GM12891 (cell line): ENCODE data around the gene NVL.
"Not testable (repeated sequence)": the region's sequence is repeated elsewhere in the genome, so short reads cannot be mapped to it uniquely, and the experiment has no call there.

Source experiments
- DNase-seq: peaks from one replicate; pipeline ENCODE4 v3.0.0; 2011; ENCODE audit warnings: low spot score; ENCODE audit not compliant: insufficient read length
- FAIRE-seq: peaks from 2 replicates; lab custom pipeline; 2011; peaks lifted over from hg19 to GRCh38; lab: Jason Lieb, UNC
- PAX5 ChIP-seq: IDR thresholded peaks from 2 replicates; pipeline ENCODE4 v1.6.1; 2011; ENCODE audit warnings: low read length, moderate library complexity, mild to moderate bottlenecking; ENCODE audit not compliant: insufficient read depth, severe bottlenecking
- POLR2A ChIP-seq: IDR thresholded peaks from 2 replicates; pipeline ENCODE4 v1.6.1; 2011; ENCODE audit warnings: low read depth, low read length, control low read depth
- POLR2AphosphoS5 ChIP-seq: IDR thresholded peaks from 2 replicates; pipeline ENCODE4 v1.6.1; 2011; ENCODE audit warnings: low read depth, low read length, control low read depth
- POU2F2 ChIP-seq: IDR thresholded peaks from 2 replicates; pipeline ENCODE4 v1.6.1; 2011; ENCODE audit warnings: low read depth, mild to moderate bottlenecking, control low read depth, low read length, moderate library complexity
- SPI1 ChIP-seq: IDR thresholded peaks from 2 replicates; pipeline ENCODE4 v1.6.1; 2011; ENCODE audit warnings: low read depth, low read length, control low read depth
- TAF1 ChIP-seq: IDR thresholded peaks from 2 replicates; pipeline ENCODE4 v1.6.1; 2011; ENCODE audit warnings: low read depth, low read length, control low read depth

The NVL gene

DNA sequence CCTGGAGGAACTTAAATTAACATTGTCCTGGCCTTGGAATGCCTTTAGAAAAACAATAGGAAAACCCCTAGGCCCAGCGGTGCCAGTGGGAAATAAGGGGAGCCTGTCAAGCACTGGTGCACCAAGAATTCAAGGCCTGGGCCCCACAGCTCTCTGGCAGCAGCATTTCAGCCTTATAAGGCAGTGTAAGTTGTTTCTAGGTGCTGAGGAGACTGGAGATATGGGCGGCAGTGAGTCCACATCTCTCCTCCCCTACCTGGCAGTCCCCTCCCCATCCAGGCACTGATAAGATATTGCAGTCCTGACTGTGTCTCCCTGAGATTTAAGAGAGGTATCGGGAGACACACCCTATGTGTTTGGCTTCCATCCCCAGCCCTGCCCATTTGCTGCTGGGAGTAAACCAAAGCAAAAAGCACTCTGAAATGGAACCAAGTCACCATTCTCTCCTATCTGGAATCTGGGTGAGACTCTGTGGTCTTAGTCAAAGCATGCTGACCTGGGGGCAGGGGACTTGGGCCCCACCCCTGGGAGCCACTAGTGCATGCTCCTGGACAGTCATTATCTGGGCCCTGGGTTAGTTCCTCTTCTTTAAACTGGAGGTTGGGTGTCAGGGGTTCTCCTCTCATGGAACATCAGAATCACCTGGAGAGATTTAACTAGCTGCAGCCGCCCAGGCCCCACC is 116.4 kb downstream of the NVL start:
- FAIRE-seq (no peak), DNase-seq (no peak)
- TF ChIP-seq TAF1 (no peak), PAX5 (no peak), POLR2AphosphoS5 (no peak), POU2F2 (no peak), SPI1 (no peak), POLR2A (no peak)

- FAIRE-seq, result no peak
- TF ChIP-seq PAX5 (no peak), TAF1 (no peak), POLR2A (no peak), POU2F2 (no peak), POLR2AphosphoS5 (no peak)
- no peak for DNase-seq
These were observed 117.3 kb downstream of the NVL start for GRCh38 chr1:224212618-224213061.

DNA sequence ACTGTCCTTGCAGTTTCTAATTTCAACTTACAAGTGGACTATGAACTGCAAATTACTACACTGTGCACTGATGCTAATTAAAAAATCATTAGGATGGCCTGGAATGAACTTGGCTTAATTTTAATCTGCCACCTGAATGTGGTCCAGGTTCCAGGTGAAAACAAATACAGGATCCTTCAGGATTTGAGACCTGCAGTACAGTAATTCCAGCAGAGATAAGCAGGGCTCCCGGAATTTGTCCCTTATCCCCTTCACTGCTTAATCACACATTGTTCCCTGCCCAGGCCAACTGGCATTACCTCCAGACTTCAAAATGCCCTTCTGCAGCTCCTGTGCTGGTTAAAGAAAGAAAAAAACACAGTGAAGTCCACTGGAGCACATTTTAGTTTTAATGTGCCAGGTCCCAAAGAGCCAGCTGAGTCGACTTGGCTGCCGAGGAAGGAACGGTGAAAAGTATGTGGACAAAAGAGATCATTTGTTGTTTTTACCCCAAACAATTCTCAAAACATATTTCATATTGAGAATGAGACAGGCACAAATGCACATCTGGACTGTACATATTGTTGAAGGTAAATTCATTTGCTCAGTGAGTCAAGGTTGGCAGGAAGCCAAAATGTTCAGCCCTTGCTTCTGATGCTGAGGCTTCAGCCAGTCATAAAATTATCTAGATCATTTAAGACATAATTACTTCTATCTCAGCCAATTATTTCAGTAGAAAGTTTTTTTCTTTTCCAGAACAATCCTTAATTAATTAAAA is 118.6 kb downstream of the NVL start:
- TF ChIP-seq PAX5 (no peak), TAF1 (no peak), POU2F2 (no peak), POLR2AphosphoS5 (no peak), SPI1 (no peak), POLR2A (no peak)
- FAIRE-seq, result no peak

GRCh38 chr1:224205931-224206538 is 123.9 kb downstream of the NVL start:
- FAIRE-seq, result not testable (repeated sequence)

More for the DNA sequence above, 118.6 kb downstream of the NVL start:
- no peak for DNase-seq

DNA sequence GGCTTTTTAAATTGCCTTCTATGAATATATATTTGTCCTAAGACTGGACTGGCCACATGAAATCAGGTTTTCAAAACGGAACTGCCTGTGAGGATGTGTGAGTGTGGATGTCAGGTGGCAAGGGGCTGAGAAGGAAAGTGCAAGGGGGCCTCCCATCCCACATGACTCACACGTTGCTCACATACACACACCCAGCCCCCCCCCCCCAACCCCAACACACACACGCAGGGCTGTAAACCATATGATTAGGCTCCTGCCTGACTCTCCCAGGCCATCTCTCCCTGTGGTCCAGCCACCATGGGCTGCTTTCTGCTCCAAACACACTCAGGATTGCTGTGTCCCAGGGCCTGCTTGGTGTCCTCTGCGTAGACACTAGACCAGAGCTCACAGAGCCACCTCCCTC is 124.5 kb downstream of the NVL start:
- DNase-seq, result no peak

More at GRCh38 chr1:224205931-224206538, 123.9 kb downstream of the NVL start:
- not testable (repeated sequence) for DNase-seq

DNA sequence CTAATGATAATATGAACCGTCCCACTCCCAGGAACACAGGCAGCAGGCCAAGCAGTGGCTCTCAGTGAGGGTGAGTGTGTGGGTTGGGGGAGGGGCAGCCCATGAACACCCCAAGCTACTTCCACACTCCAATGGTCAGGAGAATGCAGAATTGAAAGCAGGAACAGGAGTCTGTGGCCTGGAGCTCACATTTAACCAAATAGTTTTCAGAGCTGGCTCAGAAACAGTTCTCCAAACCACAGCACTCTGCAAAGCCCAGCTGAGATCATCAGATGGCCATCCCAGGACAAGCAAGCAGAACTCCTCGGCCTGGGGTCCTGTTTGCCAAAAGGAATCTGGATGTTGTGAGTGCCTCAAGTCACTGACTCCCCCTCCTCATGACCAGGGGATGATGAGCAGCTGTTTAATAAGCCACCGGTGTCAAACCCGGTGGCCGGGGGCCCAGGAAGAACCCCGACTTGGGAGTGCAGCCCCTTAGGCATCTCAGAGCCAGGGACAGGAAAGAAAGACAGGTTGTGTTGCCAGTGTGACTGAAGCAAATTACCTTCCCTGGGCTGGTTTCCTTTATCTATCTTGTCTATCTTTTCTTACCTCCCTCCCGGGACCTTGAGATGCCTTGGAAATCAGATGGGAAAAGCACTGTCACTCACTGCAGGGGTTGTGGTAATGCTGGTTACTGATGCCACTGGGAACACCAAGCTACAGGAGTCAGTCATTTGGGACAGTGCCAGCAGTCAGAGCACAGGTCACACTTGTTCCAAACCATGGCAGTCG is 126.5 kb downstream of the NVL start:
- TF ChIP-seq PAX5, result peak; percentile 55
- peak; percentile 72; the same call in 1 of the 2 replicates for TF ChIP-seq POU2F2
- TF ChIP-seq TAF1, result no peak
- peak; percentile 95 for TF ChIP-seq SPI1
- TF ChIP-seq POLR2AphosphoS5, result no peak
- TF ChIP-seq POLR2A, result no peak
- no peak for DNase-seq
- FAIRE-seq, result peak; percentile 78

More for the DNA sequence above, 124.5 kb downstream of the NVL start:
- TF ChIP-seq POLR2AphosphoS5 (no peak), POU2F2 (no peak), TAF1 (no peak), PAX5 (no peak), POLR2A (0 out of 2 replicates have a peak, but pooled peaks have one; percentile 6), SPI1 (peak; percentile 53)
- peak; percentile 82 for FAIRE-seq

DNA sequence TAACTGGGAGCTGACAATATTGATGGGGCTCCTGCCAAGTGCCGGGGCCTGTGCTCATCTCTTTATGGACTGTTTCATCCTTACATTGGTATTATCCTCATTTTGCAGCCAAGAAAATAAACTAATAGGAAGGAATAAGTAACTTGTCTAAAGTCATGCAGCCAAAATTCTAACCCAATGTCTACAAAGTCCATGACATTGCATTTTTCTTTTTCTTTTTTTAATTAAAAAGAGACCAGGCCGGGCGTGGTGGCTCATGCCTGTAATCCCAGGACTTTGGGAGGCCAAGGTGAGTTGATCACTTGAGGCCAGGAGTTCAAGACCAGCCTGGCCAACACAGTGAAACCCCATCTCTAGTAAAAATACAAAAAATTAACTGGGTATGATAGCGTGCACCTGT is 128.1 kb downstream of the NVL start:
- DNase-seq (no peak), FAIRE-seq (no peak)
- TF ChIP-seq SPI1 (no peak), POU2F2 (no peak), POLR2A (no peak), PAX5 (no peak), TAF1 (no peak), POLR2AphosphoS5 (no peak)

- TF ChIP-seq POU2F2 (no peak), POLR2AphosphoS5 (no peak), TAF1 (no peak), SPI1 (no peak), PAX5 (no peak), POLR2A (no peak)
- FAIRE-seq (no peak), DNase-seq (no peak)
These were observed 128.6 kb downstream of the NVL start for GRCh38 chr1:224201383-224201782.

DNA sequence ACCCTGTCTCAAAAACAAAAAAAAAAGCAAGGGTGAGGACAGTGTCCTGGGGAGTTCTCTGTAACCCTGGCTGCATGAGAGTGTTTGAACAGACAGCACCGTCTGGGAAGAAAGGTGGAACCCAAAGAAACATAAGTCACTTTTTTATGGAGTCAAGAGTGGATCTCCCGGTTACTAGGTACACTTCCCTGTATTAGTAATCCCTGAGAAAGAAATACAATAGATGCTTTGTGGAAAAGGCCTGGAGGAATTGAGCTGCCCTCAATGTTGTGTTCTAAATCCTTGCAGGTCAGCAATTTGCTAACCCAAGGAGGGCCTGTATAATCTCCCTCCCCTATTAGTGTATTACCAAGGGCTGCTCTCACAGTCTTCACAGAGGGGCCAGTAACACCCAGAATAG is 130.3 kb downstream of the NVL start:
- FAIRE-seq (no peak), DNase-seq (no peak)
- TF ChIP-seq POLR2AphosphoS5, result no peak
- no peak for TF ChIP-seq SPI1
- no peak for TF ChIP-seq POU2F2
- no peak for TF ChIP-seq POLR2A
- no peak for TF ChIP-seq TAF1
- TF ChIP-seq PAX5, result no peak
